Neural cell (in vitro differentiated cells): Measurements from ENCODE around the gene R3HDML. TPM values are rescaled to one million over a fixed set of nuclear protein-coding genes. Genes with fewer than 3 reads are reported as not detected.

Experiments used
- H2AFZ ChIP-seq: fragments of 200-600, 300-800 bp; sonication (generic), shearing (Covaris generic); 2 replicates; pipeline ENCODE4 v1.6.0; 2014; ENCODE audit warnings: low read depth, mild to moderate bottlenecking, antibody characterized with exemption, low read length, moderate library complexity
- H3F3A ChIP-seq: fragments of 200-600 bp; shearing (Covaris generic); 2 replicates; pipeline ENCODE4 v1.6.1; 2016; ENCODE audit warnings: mild to moderate bottlenecking, moderate library complexity, mixed read lengths, antibody characterized with exemption, low read length; ENCODE audit not compliant: insufficient read depth, poor library complexity, severe bottlenecking
- H3K27ac ChIP-seq: fragments of 200-600, 300-800 bp; sonication (generic), shearing (Covaris generic); 2 replicates; pipeline ENCODE4 v1.5.1; 2014; ENCODE audit warnings: mild to moderate bottlenecking, low read length, moderate library complexity
- H3K27me3 ChIP-seq: fragments of 300-800, 200-600 bp; sonication (generic), shearing (Covaris generic); 2 replicates; pipeline ENCODE4 v1.6.0; 2014; ENCODE audit warnings: mild to moderate bottlenecking, low read depth, low read length, moderate library complexity; ENCODE audit not compliant: insufficient read depth
- H3K36me3 ChIP-seq: fragments of 300-800, 200-600 bp; sonication (generic), shearing (Covaris generic); 2 replicates; pipeline ENCODE4 v1.5.1; 2014; ENCODE audit warnings: mild to moderate bottlenecking, antibody characterized with exemption, low read length, moderate library complexity; ENCODE audit not compliant: insufficient read depth
- H3K4me2 ChIP-seq: fragments of 300-800, 200-600 bp; sonication (generic), shearing (Covaris generic); 2 replicates; pipeline ENCODE4 v1.6.0; 2014; ENCODE audit warnings: mild to moderate bottlenecking, low read length
- H3K4me3 ChIP-seq: fragments of 300-800, 200-600 bp; sonication (generic), shearing (Covaris generic); 2 replicates; pipeline ENCODE4 v1.5.1; 2014; ENCODE audit warnings: mild to moderate bottlenecking, low read length, moderate library complexity
- H3K79me2 ChIP-seq: fragments of 200-600 bp; shearing (Covaris generic); replicated peaks from 2 replicates; pipeline ENCODE4 v1.6.0; 2014; ENCODE audit warnings: mild to moderate bottlenecking, low read length, moderate library complexity; ENCODE audit not compliant: insufficient read depth
- H3K9ac ChIP-seq: fragments of 300-800, 200-600 bp; sonication (generic), shearing (Covaris generic); 2 replicates; pipeline ENCODE4 v1.6.1; 2016; ENCODE audit warnings: mild to moderate bottlenecking, low read length, mixed read lengths
- H3K9me2 ChIP-seq: fragments of 200-600 bp; shearing (Covaris generic); 2 replicates; pipeline ENCODE4 v1.6.1; 2016; ENCODE audit warnings: mild to moderate bottlenecking, low read length, mixed read lengths; ENCODE audit not compliant: insufficient read depth
- H3K9me3 ChIP-seq: fragments of 200-600, 300-800 bp; sonication (generic), shearing (Covaris generic); 2 replicates; pipeline ENCODE4 v1.6.1; 2016; ENCODE audit warnings: mild to moderate bottlenecking, mixed run types, low read length, moderate library complexity, mixed read lengths
- H4K20me1 ChIP-seq: fragments of 200-600 bp; shearing (Covaris generic); 2 replicates; pipeline ENCODE4 v1.6.1; 2016; ENCODE audit warnings: mild to moderate bottlenecking, mixed run types; ENCODE audit not compliant: insufficient read depth
- CTCF ChIP-seq: fragments of 450-650 bp; IDR thresholded peaks from 2 replicates; pipeline ENCODE4 v1.5.1; 2014; ENCODE audit warnings: antibody characterized with exemption, mild to moderate bottlenecking, moderate library complexity; ENCODE audit not compliant: poor library complexity, severe bottlenecking
- EP300 ChIP-seq: fragments of 450-650 bp; conservative IDR thresholded peaks from 2 replicates; pipeline ENCODE4 v1.6.1; 2014; ENCODE audit warnings: antibody characterized with exemption, mild to moderate bottlenecking, moderate library complexity; ENCODE audit not compliant: poor library complexity, severe bottlenecking
- EZH2 ChIP-seq: fragments of 200-600, 300-800 bp; shearing (Covaris generic), sonication (generic); IDR thresholded peaks from 2 replicates; pipeline ENCODE4 v1.6.1; 2014; ENCODE audit warnings: antibody characterized with exemption, low read length, borderline replicate concordance, mild to moderate bottlenecking; ENCODE audit not compliant: insufficient read depth, poor library complexity, severe bottlenecking
- MXI1 ChIP-seq: fragments of 450-650 bp; conservative IDR thresholded peaks from 2 replicates; pipeline ENCODE4 v1.6.1; 2014; ENCODE audit warnings: antibody characterized with exemption, mild to moderate bottlenecking; ENCODE audit not compliant: poor library complexity, severe bottlenecking
- POLR2AphosphoS5 ChIP-seq: IDR thresholded peaks from 2 replicates; pipeline ENCODE4 v1.6.1; 2012
- RAD21 ChIP-seq: fragments of 450-650 bp; conservative IDR thresholded peaks from 2 replicates; pipeline ENCODE4 v1.6.1; 2014; ENCODE audit warnings: antibody characterized with exemption, mild to moderate bottlenecking, moderate library complexity
- SMC3 ChIP-seq: fragments of 450-650 bp; conservative IDR thresholded peaks from 2 replicates; pipeline ENCODE4 v1.6.1; 2014; ENCODE audit warnings: antibody characterized with exemption, mild to moderate bottlenecking, moderate library complexity; ENCODE audit not compliant: poor library complexity
- TAF1 ChIP-seq: IDR thresholded peaks from 2 replicates; pipeline ENCODE4 v1.6.1; 2012; ENCODE audit warnings: low read depth
- polyA plus RNA-seq: library from polyadenylated mRNA; depleted of rRNA; stranded (reverse); fragments of >200 nt; gene quantifications from 2 replicates; pipeline ENCODE4 v1.2.3, GENCODE V29; 2014
- TF ChIP-seq, protein P1 (sequence below): IDR thresholded peaks from 2 replicates; pipeline ENCODE4 v1.6.1; 2012; ENCODE audit warnings: borderline replicate concordance

Gene R3HDML
- polyA plus RNA-seq, 1 donor from 2014 or later = not detected

GRCh38 chr20:44364068-44364467 is 27.2 kb downstream of the R3HDML start:
- Histone ChIP-seq H3K27ac (no peak overlapping the region), H3K27me3 (no peaks in the 10 kb centered on the region), H3K4me2 (no peak overlapping the region), H3F3A (no peaks in the 10 kb centered on the region), H3K9me2 (no peaks in the 10 kb centered on the region), H3K4me3 (no peak overlapping the region), H4K20me1 (no peaks in the 10 kb centered on the region), H3K9me3 (no peaks in the 10 kb centered on the region), H3K36me3 (no peaks in the 10 kb centered on the region), H2AFZ (no peak overlapping the region), H3K79me2 (no peaks in the 10 kb centered on the region), H3K9ac (no peak overlapping the region)
- TF ChIP-seq SMC3 (no peak), EP300 (no peak), MXI1 (no peak), TAF1 (no peak), RAD21 (no peak), POLR2AphosphoS5 (no peak), CTCF (no peak), EZH2 (no peak)
- TF ChIP-seq, protein P1, sequence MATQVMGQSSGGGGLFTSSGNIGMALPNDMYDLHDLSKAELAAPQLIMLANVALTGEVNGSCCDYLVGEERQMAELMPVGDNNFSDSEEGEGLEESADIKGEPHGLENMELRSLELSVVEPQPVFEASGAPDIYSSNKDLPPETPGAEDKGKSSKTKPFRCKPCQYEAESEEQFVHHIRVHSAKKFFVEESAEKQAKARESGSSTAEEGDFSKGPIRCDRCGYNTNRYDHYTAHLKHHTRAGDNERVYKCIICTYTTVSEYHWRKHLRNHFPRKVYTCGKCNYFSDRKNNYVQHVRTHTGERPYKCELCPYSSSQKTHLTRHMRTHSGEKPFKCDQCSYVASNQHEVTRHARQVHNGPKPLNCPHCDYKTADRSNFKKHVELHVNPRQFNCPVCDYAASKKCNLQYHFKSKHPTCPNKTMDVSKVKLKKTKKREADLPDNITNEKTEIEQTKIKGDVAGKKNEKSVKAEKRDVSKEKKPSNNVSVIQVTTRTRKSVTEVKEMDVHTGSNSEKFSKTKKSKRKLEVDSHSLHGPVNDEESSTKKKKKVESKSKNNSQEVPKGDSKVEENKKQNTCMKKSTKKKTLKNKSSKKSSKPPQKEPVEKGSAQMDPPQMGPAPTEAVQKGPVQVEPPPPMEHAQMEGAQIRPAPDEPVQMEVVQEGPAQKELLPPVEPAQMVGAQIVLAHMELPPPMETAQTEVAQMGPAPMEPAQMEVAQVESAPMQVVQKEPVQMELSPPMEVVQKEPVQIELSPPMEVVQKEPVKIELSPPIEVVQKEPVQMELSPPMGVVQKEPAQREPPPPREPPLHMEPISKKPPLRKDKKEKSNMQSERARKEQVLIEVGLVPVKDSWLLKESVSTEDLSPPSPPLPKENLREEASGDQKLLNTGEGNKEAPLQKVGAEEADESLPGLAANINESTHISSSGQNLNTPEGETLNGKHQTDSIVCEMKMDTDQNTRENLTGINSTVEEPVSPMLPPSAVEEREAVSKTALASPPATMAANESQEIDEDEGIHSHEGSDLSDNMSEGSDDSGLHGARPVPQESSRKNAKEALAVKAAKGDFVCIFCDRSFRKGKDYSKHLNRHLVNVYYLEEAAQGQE = no peak

- Histone ChIP-seq H3K9ac (no peak overlapping the region), H3K27ac (no peak overlapping the region)
Measured at GRCh38 chr20:44364780-44365179, 27.9 kb downstream of the R3HDML start.

DNA sequence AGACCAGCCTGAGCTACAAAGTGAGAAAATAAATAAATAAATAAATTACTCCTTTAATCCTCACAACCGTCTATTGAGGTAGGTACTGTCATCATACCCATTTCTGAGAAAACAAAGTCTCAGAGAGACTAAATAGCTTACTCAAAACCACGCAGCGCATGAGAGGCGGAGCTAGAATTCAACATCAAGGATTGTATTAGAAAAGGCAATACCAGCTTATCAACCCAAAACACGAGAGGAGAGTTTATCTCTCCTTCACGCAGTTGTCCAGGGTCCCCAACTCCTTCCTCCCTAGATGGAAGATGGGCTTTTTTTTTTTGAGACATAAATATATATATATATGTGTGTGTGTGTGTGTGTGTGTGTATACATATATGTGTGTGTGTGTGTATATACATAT is 30.9 kb downstream of the R3HDML start:
- Histone ChIP-seq H3K79me2 (no peaks in the 10 kb centered on the region), H4K20me1 (no peaks in the 10 kb centered on the region), H3K27me3 (no peaks in the 10 kb centered on the region), H2AFZ (no peak overlapping the region), H3K9me3 (no peaks in the 10 kb centered on the region), H3F3A (no peaks in the 10 kb centered on the region), H3K9me2 (no peaks in the 10 kb centered on the region), H3K27ac (no peak overlapping the region), H3K4me2 (no peak overlapping the region), H3K36me3 (no peaks in the 10 kb centered on the region), H3K9ac (no peak overlapping the region), H3K4me3 (no peak overlapping the region)
- no peak for TF ChIP-seq SMC3
- TF ChIP-seq RAD21 = no peak
- no peak for TF ChIP-seq EZH2
- TF ChIP-seq TAF1 = no peak
- no peak for TF ChIP-seq POLR2AphosphoS5
- no peak for TF ChIP-seq CTCF
- no peak for TF ChIP-seq MXI1
- no peak for TF ChIP-seq EP300
- TF ChIP-seq, protein P1 = no peak

More at GRCh38 chr20:44364780-44365179, 27.9 kb downstream of the R3HDML start:
- no peak overlapping the region for H3K4me2 ChIP-seq
- no peaks in the 10 kb centered on the region for H3K9me2 ChIP-seq
- no peaks in the 10 kb centered on the region for H3K27me3 ChIP-seq
- no peak for TF ChIP-seq MXI1
- H3K9me3 ChIP-seq = no peaks in the 10 kb centered on the region
- no peak overlapping the region for H2AFZ ChIP-seq
- no peaks in the 10 kb centered on the region for H3K36me3 ChIP-seq
- H3F3A ChIP-seq = no peaks in the 10 kb centered on the region
- no peaks in the 10 kb centered on the region for H3K79me2 ChIP-seq
- no peaks in the 10 kb centered on the region for H4K20me1 ChIP-seq
- no peak overlapping the region for H3K4me3 ChIP-seq
